Breast epithelium (tissue), 4 donors: ENCODE measurements around the gene CMTM2. TPM values are rescaled to one million over a fixed set of nuclear protein-coding genes. Genes with fewer than 3 reads are reported as not detected.
A peak's percentile ranks its signal among the peaks of the same experiment; 100 is the strongest.

ENCODE experiments used
- DNase-seq, 2 donors: peaks; one replicate each; pipeline ENCODE4 v3.0.0-alpha.2; 2019; ENCODE audit warnings: low spot score in 2 of 2
- H3K27ac ChIP-seq, 2 donors: fragments of 200-600 bp; sonication (generic) in 1 of 2; one replicate each; pipeline ENCODE4 v1.5.1; 2016 to 2019; ENCODE audit warnings: mild to moderate bottlenecking in 1 of 2
- H3K27me3 ChIP-seq, 2 donors: fragments of 200-600 bp; sonication (generic) in 1 of 2; one replicate each; pipeline versions ENCODE4 v1.5.1 to v1.6.0; 2017 to 2019; ENCODE audit warnings: control low read depth in 1 of 2, mild to moderate bottlenecking in 1 of 2
- H3K36me3 ChIP-seq: fragments of 200-600 bp; one replicate; pipeline ENCODE4 v1.5.1; 2019
- H3K4me1 ChIP-seq, 2 donors: fragments of 200-600 bp; sonication (generic); one replicate each; pipeline ENCODE4 v1.5.1; 2016 to 2019; ENCODE audit warnings: control low read depth in 1 of 2
- H3K4me3 ChIP-seq, 3 donors: fragments of 200-600 bp; sonication (generic); 1 replicate in 2 of 3; 2 replicates in 1 of 3; pipeline ENCODE4 v1.5.1; 2016 to 2019; ENCODE audit warnings: mild to moderate bottlenecking in 3 of 3, moderate library complexity in 2 of 3
- H3K9me3 ChIP-seq, 2 donors: fragments of 200-600 bp; sonication (generic) in 1 of 2; one replicate each; pipeline ENCODE4 v1.5.1; 2016 to 2019; ENCODE audit warnings: control low read depth in 1 of 2
- POLR2A ChIP-seq: fragments of 450-650 bp; IDR thresholded peaks from one replicate; pipeline ENCODE4 v1.6.1; 2016; ENCODE audit warnings: antibody characterized with exemption, mild to moderate bottlenecking, moderate library complexity
- POLR2AphosphoS5 ChIP-seq, 3 donors: sonication (generic); formaldehyde crosslinking; IDR thresholded peaks; one replicate each; pipeline ENCODE4 v1.6.1; 2017; ENCODE audit warnings: antibody characterized with exemption in 3 of 3
- intact Hi-C: fragments of 100-400 bp; cut with DNase I; formaldehyde crosslinking; loops from one replicate; pipeline ENCODE4 v1.15.1; 2023; ENCODE audit warnings: low total_unique reads
- total RNA-seq, 3 donors: library from RNA; depleted of rRNA; stranded (reverse); fragments of >200 nt; gene quantifications; one replicate each; pipeline ENCODE4 v1.1.0, GENCODE V29; 2016
- TF ChIP-seq, protein P1 (sequence below), 3 donors: fragments of 450-650 bp; IDR thresholded peaks; one replicate each; pipeline ENCODE4 v1.5.1; 2016 to 2017; ENCODE audit warnings: antibody characterized with exemption in 3 of 3, mild to moderate bottlenecking in 3 of 3, moderate library complexity in 3 of 3

Gene CMTM2
- total RNA-seq, 3 donors from 2014 or later, result not detected

GRCh38 chr16:66575060-66575459 is 4.2 kb upstream of the CMTM2 start:
- Histone ChIP-seq H3K4me1 (no peaks in the 10 kb centered on the region), H3K4me3 (no peak overlapping the region), H3K27me3 (no peaks in the 10 kb centered on the region), H3K27ac (no peak overlapping the region), H3K36me3 (no peaks in the 10 kb centered on the region), H3K9me3 (no peaks in the 10 kb centered on the region)
- intact Hi-C loops, result no loop called here
- DNase-seq, result no peak
- TF ChIP-seq, protein P1, sequence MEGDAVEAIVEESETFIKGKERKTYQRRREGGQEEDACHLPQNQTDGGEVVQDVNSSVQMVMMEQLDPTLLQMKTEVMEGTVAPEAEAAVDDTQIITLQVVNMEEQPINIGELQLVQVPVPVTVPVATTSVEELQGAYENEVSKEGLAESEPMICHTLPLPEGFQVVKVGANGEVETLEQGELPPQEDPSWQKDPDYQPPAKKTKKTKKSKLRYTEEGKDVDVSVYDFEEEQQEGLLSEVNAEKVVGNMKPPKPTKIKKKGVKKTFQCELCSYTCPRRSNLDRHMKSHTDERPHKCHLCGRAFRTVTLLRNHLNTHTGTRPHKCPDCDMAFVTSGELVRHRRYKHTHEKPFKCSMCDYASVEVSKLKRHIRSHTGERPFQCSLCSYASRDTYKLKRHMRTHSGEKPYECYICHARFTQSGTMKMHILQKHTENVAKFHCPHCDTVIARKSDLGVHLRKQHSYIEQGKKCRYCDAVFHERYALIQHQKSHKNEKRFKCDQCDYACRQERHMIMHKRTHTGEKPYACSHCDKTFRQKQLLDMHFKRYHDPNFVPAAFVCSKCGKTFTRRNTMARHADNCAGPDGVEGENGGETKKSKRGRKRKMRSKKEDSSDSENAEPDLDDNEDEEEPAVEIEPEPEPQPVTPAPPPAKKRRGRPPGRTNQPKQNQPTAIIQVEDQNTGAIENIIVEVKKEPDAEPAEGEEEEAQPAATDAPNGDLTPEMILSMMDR (IDR thresholded peaks at IDR 0.05), result no peak

GRCh38 chr16:66576296-66576695 is 3.0 kb upstream of the CMTM2 start:
- Histone ChIP-seq H3K27ac (no peak overlapping the region), H3K4me1 (no peaks in the 10 kb centered on the region), H3K27me3 (no peaks in the 10 kb centered on the region), H3K4me3 (no peak overlapping the region), H3K36me3 (no peaks in the 10 kb centered on the region), H3K9me3 (no peaks in the 10 kb centered on the region)
- no peak for DNase-seq
- intact Hi-C loops, result no loop called here
- no peak for TF ChIP-seq POLR2AphosphoS5 (IDR thresholded peaks at IDR 0.05)
- TF ChIP-seq, protein P1 (IDR thresholded peaks at IDR 0.05), result no peak
- TF ChIP-seq POLR2A, result no peak

- intact Hi-C loops, result no loop called here
- Histone ChIP-seq H3K36me3 (no peaks in the 10 kb centered on the region), H3K4me1 (no peaks in the 10 kb centered on the region), H3K27me3 (no peaks in the 10 kb centered on the region), H3K27ac (peak overlapping the region; percentile 1 to 34), H3K9me3 (no peaks in the 10 kb centered on the region), H3K4me3 (no peak overlapping the region)
- TF ChIP-seq POLR2AphosphoS5 (IDR thresholded peaks at IDR 0.05) (no peak), POLR2A (no peak)
- TF ChIP-seq, protein P1 (IDR thresholded peaks at IDR 0.05), result no peak
- no peak for DNase-seq
These were observed 1.4 kb downstream of the CMTM2 start for GRCh38 chr16:66580605-66581209.

- no peak for DNase-seq
These were observed 2.1 kb downstream of the CMTM2 start for GRCh38 chr16:66581246-66581952.

More at GRCh38 chr16:66581246-66581952, 2.1 kb downstream of the CMTM2 start:
- Histone ChIP-seq H3K27ac (peak overlapping the region; percentile 1 to 34), H3K27me3 (no peaks in the 10 kb centered on the region), H3K4me1 (no peaks in the 10 kb centered on the region), H3K36me3 (no peaks in the 10 kb centered on the region), H3K4me3 (no peak overlapping the region), H3K9me3 (no peaks in the 10 kb centered on the region)
- intact Hi-C loops, result no loop called here
- TF ChIP-seq POLR2AphosphoS5 (IDR thresholded peaks at IDR 0.05), result no peak
- TF ChIP-seq, protein P1 (IDR thresholded peaks at IDR 0.05), result no peak
- no peak for TF ChIP-seq POLR2A
